OCI-LY7 (cell line): ENCODE data around the gene TCEANC2. TPM values are rescaled to one million over a fixed set of nuclear protein-coding genes. Genes with fewer than 3 reads are reported as not detected.

Experiments
- BruUV-seq: library from RNA; stranded (reverse); fragments of 400-500 nt; replicated peaks from 2 replicates; lab custom pipeline; 2021; lab: Mats Ljungman, UMichigan
- CTCF ChIA-PET: fragments of 300-600 bp; sonication (Branson Sonifier 250); formaldehyde crosslinking; loops from one replicate; lab custom pipeline; 2022; ENCODE audit warnings: antibody characterized with exemption; ENCODE audit not compliant: unreplicated experiment; lab: Charles Lee
- POLR2A ChIA-PET: fragments of 300-600 bp; sonication (Branson Sonifier 250); formaldehyde crosslinking; loops from one replicate; lab custom pipeline; 2022; ENCODE audit warnings: antibody characterized with exemption; lab: Charles Lee
- DNase-seq: peaks from one replicate; pipeline ENCODE4 v3.0.0-alpha.2; 2015; ENCODE audit warnings: low spot score
- H2AFZ ChIP-seq: fragments of 200-600 bp; sonication (generic), shearing (Covaris generic); 2 replicates; pipeline ENCODE4 v1.6.1; 2014; ENCODE audit warnings: mild to moderate bottlenecking, antibody characterized with exemption, low read length, moderate library complexity
- H3K27ac ChIP-seq: fragments of 200-600 bp; sonication (generic); 2 replicates; pipeline ENCODE4 v1.5.1; 2014; ENCODE audit warnings: mixed run types, low read depth, mild to moderate bottlenecking, moderate library complexity, low read length, inconsistent platforms; ENCODE audit not compliant: poor library complexity, severe bottlenecking
- H3K36me3 ChIP-seq: fragments of 200-600 bp; sonication (generic); 2 replicates; pipeline ENCODE4 v1.6.1; 2014; ENCODE audit warnings: mild to moderate bottlenecking, antibody characterized with exemption, low read length, moderate library complexity, mixed read lengths; ENCODE audit not compliant: insufficient read depth
- H3K4me1 ChIP-seq: fragments of 200-600 bp; sonication (generic); 2 replicates; pipeline ENCODE4 v1.5.1; 2014; ENCODE audit warnings: mild to moderate bottlenecking, low read length; ENCODE audit not compliant: insufficient read depth, poor library complexity, severe bottlenecking
- H3K4me2 ChIP-seq: fragments of 200-600 bp; sonication (generic); 2 replicates; pipeline ENCODE4 v1.6.1; 2014; ENCODE audit warnings: mild to moderate bottlenecking, low read length
- H3K4me3 ChIP-seq: fragments of 200-600 bp; sonication (generic); 2 replicates; pipeline ENCODE4 v1.5.1; 2014; ENCODE audit warnings: mild to moderate bottlenecking, low read depth, low read length; ENCODE audit not compliant: poor library complexity, severe bottlenecking
- H3K79me2 ChIP-seq: fragments of 200-600 bp; sonication (generic); 2 replicates; pipeline ENCODE4 v1.6.1; 2016; ENCODE audit warnings: low read depth, mild to moderate bottlenecking, low read length, moderate library complexity, mixed read lengths; ENCODE audit not compliant: insufficient read depth
- H3K9me2 ChIP-seq: fragments of 200-600 bp; sonication (generic); 2 replicates; pipeline ENCODE4 v1.6.1; 2016; ENCODE audit warnings: mild to moderate bottlenecking, low read length, mixed read lengths; ENCODE audit not compliant: insufficient read depth
- H3K9me3 ChIP-seq: fragments of 200-600 bp; sonication (generic); 2 replicates; pipeline ENCODE4 v1.6.1; 2014; ENCODE audit warnings: mild to moderate bottlenecking, mixed run types, low read length, mixed read lengths
- H4K20me1 ChIP-seq: fragments of 200-600 bp; sonication (generic); 2 replicates; pipeline ENCODE4 v1.6.1; 2014; ENCODE audit warnings: mild to moderate bottlenecking, antibody characterized with exemption, low read length, moderate library complexity, mixed read lengths; ENCODE audit not compliant: insufficient read depth
- EZH2phosphoT487 ChIP-seq: fragments of 200-600 bp; sonication (generic); IDR thresholded peaks from 2 replicates; pipeline ENCODE4 v1.6.1; 2018; ENCODE audit warnings: low read depth, borderline replicate concordance, mild to moderate bottlenecking, mixed run types, antibody characterized with exemption, low read length, moderate library complexity, mixed read lengths
- intact Hi-C: fragments of 100-400 bp; cut with micrococcal nuclease; formaldehyde crosslinking; loops from one replicate; pipeline ENCODE4 v1.10.0; 2022; ENCODE audit not compliant: unreplicated experiment
- total RNA-seq, 2 experiments: library from RNA; depleted of rRNA in 1 of 2; stranded (reverse); fragments of >200 nt in 1 of 2; shearing (Covaris generic) in 1 of 2; gene quantifications; 2 replicates each; pipeline ENCODE4 v1.2.3, GENCODE V29; 2014 to 2022
- TF ChIP-seq, protein P1 (sequence below): fragments of 200-600 bp; sonication (generic); conservative IDR thresholded peaks from 2 replicates; pipeline ENCODE4 v1.5.1; 2014; ENCODE audit warnings: mild to moderate bottlenecking, antibody characterized with exemption, low read length, moderate library complexity, mixed read lengths

TCEANC2 gene
- total RNA-seq, 2 experiments from 2014 or later: 5.1 to 9.5 TPM

DNA sequence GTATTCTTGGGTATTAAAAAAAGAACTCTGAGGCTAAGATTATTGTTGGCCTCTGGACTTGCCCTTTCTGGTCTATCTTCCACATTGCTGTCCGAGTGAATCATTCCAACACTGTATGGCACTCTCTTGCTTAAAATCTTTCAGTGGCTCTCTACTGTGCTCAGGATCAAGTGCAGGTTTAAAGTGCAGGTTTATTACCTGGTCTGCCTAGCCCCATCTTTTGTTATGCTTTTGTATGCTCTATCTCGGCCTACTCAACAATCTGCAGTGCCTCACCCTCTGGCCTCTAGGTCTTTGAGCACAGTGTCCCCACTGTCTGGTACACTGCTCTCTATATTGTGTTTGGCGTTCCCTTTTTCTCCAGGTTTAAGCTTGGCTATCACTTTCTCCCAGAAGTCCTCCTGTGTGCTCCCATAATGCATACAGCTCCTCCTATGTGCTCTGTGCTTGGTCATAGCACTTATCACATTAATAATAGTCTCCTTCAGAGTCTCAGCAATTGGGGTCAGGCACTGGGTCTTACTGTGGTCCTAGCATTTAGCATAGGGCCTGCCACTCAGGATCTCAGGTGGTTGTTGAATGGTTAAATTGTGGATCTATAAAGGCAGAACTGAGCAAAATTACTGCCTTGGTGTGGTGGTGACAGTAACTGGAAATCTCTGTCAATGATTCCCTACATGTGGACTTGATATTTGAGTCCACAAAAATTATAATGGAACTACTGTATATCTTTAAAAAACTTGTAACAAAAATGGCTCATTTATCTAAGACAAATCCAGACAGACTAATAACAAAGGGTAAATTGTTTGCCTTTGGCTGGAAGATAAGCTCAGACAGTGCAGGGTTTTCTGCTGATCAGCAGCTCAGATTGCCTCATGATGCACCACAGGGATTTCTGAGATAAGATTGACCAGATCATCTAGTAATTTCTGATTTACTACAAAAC is 24.8 kb upstream of the TCEANC2 start:
- ChIA-PET POLR2A (interaction anchor here (1.1 kb wide), 1 partner anchor 23 kb away, joined by 4 read pairs; no protein-coding TSS in a partner anchor), CTCF (no interaction called here)
- Histone ChIP-seq H3K9me3 (no peaks in the 10 kb centered on the region), H3K27ac (no peak overlapping the region), H4K20me1 (no peaks in the 10 kb centered on the region), H3K79me2 (no peaks in the 10 kb centered on the region), H3K9me2 (no peaks in the 10 kb centered on the region), H3K4me1 (no peaks in the 10 kb centered on the region), H3K36me3 (peaks cover 33% of the 10 kb centered on the region), H2AFZ (no peak overlapping the region), H3K4me2 (no peak overlapping the region), H3K4me3 (no peak overlapping the region)
- intact Hi-C loops: no loop called here
- DNase-seq: no peak
- TF ChIP-seq, protein P1, sequence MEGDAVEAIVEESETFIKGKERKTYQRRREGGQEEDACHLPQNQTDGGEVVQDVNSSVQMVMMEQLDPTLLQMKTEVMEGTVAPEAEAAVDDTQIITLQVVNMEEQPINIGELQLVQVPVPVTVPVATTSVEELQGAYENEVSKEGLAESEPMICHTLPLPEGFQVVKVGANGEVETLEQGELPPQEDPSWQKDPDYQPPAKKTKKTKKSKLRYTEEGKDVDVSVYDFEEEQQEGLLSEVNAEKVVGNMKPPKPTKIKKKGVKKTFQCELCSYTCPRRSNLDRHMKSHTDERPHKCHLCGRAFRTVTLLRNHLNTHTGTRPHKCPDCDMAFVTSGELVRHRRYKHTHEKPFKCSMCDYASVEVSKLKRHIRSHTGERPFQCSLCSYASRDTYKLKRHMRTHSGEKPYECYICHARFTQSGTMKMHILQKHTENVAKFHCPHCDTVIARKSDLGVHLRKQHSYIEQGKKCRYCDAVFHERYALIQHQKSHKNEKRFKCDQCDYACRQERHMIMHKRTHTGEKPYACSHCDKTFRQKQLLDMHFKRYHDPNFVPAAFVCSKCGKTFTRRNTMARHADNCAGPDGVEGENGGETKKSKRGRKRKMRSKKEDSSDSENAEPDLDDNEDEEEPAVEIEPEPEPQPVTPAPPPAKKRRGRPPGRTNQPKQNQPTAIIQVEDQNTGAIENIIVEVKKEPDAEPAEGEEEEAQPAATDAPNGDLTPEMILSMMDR: no peak
- no peak for TF ChIP-seq EZH2phosphoT487
- no TSS peak for BruUV-seq

DNA sequence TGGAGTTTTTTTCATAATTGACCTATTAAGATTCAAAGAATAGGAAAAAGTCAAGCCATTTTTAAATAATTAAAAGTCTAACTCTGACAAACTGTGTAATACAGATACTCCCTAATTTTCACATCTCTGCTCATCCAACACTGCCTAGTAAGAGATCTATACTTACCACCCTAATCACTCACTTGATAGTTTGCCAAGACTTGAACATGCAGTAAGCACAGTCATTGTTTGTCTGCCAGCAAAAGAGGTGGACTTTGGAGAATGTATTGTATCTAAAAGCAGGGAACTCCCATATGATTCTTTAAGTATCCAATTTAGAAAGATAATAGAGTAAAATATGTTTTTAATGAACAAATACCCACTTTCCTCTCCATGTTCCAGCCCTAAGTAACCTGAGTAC is 15.9 kb upstream of the TCEANC2 start:
- Histone ChIP-seq H3K79me2 (no peaks in the 10 kb centered on the region), H3K4me1 (no peaks in the 10 kb centered on the region), H3K9me2 (no peaks in the 10 kb centered on the region), H3K27ac (no peak overlapping the region), H4K20me1 (no peaks in the 10 kb centered on the region), H2AFZ (no peak overlapping the region), H3K9me3 (no peaks in the 10 kb centered on the region), H3K4me3 (no peak overlapping the region), H3K4me2 (no peak overlapping the region), H3K36me3 (peaks cover 91% of the 10 kb centered on the region)
- TF ChIP-seq EZH2phosphoT487: no peak
- TF ChIP-seq, protein P1: no peak
- CTCF ChIA-PET: no interaction called here
- intact Hi-C loops: no loop called here
- POLR2A ChIA-PET: interaction anchor here (2.0 kb wide), 1 partner anchor 11 kb away, joined by 6 read pairs; no protein-coding TSS in a partner anchor
- BruUV-seq: no TSS peak
- no peak for DNase-seq

DNA sequence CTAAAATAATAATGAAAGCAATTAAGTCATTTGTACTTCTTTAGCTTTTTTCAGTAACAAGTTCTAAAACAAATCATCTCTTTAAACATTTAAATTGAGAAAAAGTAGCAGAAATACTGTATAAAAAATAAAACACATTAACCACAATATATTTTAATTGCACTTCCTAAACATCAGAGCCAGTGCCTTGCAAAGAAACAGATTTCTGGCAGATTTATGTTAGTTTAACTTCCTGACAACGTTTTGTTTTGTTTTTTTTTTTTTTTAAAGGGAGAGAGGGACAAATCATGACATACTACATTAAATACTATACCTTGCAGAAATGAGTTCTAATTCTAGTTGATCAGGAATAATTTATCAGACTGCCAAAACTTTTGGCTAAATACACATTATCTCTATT is 11.6 kb upstream of the TCEANC2 start:
- Histone ChIP-seq H2AFZ (no peak overlapping the region), H3K9me3 (no peaks in the 10 kb centered on the region), H3K4me2 (no peak overlapping the region), H3K27ac (no peak overlapping the region), H3K36me3 (peaks cover 79% of the 10 kb centered on the region), H4K20me1 (no peaks in the 10 kb centered on the region), H3K4me3 (no peak overlapping the region), H3K4me1 (peaks cover 2% of the 10 kb centered on the region), H3K9me2 (no peaks in the 10 kb centered on the region), H3K79me2 (peaks cover 13% of the 10 kb centered on the region; the same call in 1 of the 2 replicates)
- ChIA-PET POLR2A (interaction anchor here (0.6 to 2.0 kb wide), 4 partner anchors 10 to 280 kb away, joined by 3 to 9 read pairs (median 3); no protein-coding TSS in a partner anchor), CTCF (no interaction called here)
- no peak for DNase-seq
- BruUV-seq: no TSS peak
- no peak for TF ChIP-seq EZH2phosphoT487
- TF ChIP-seq, protein P1: no peak
- intact Hi-C loops: no loop called here
